GM23248 (cell line): Measurements from ENCODE around the gene SLC13A3.

Source experiments
- EZH2 ChIP-seq: fragments of 200-600 bp; sonication (generic); IDR thresholded peaks from 2 replicates; pipeline ENCODE4 v1.6.1; 2018; ENCODE audit warnings: antibody characterized with exemption, mild to moderate bottlenecking; ENCODE audit not compliant: insufficient read depth, poor library complexity, severe bottlenecking
- EZH2phosphoT487 ChIP-seq: fragments of 200-600 bp; sonication (generic); IDR thresholded peaks from 2 replicates; pipeline ENCODE4 v1.6.1; 2018; ENCODE audit warnings: antibody characterized with exemption, moderate library complexity, mild to moderate bottlenecking, low read depth; ENCODE audit not compliant: insufficient read depth

DNA sequence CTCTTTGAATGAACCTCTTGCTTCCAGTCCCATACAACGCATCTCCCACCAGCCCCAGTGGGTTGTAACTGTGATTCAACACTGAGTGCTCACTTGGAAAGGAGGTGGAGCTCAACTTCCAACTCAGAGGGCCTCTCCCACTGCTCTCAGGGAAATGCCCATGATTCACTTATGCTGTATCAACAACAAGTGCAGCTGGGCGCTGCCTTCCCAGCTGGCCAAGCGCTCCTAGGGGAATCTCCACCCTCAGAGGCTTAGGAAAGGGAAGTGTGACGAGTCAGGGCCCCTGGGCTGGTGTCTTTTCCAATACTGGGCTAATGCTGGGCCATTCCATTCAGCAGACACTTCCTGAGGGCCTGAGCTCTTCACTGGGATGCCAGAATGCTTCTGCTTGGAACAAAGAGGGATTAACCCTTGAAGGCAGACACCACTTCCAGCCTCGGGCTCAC is 92.7 kb downstream of the SLC13A3 start:
- TF ChIP-seq EZH2, result no peak
- no peak for TF ChIP-seq EZH2phosphoT487
